Measurements from ENCODE around the gene ASB8.
"Not testable (repeated sequence)": the region's sequence is repeated elsewhere in the genome, so short reads cannot be mapped to it uniquely, and the experiment has no call there.

The ASB8 gene

GRCh38 chr12:48182631-48183030 lies 25.3 kb upstream of the ASB8 start:
- no peak for FAIRE-seq

DNA sequence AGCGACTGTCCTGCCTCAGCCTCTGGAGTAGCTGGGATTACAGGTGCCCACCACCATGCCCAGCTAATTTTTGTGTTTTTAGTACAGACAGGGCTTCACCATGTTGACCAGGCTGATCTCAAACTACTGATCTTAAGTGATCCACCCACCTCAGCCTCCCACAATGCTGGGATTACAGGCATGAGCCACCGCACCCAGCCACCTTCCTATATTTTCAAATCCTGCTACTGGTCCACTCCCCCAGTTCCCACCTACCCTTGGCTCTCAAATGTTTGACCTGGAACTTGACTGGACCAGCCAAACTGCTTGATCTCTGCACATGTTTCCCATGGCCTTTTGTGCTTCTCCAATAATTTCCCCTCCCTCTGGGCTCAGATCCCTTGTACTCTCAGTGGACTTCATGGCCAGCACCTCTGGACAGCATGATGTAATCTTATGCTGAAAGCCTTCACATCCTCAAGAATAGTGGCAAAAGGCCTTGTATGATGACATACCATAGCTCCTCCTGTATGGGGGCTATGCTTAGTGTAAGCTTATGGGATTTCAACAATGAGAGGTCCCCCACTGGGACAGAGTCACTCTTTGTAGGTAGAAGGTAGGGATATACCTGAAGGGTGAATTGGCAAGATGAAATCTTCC lies 23.7 kb upstream of the ASB8 start:
- no peak for FAIRE-seq

DNA sequence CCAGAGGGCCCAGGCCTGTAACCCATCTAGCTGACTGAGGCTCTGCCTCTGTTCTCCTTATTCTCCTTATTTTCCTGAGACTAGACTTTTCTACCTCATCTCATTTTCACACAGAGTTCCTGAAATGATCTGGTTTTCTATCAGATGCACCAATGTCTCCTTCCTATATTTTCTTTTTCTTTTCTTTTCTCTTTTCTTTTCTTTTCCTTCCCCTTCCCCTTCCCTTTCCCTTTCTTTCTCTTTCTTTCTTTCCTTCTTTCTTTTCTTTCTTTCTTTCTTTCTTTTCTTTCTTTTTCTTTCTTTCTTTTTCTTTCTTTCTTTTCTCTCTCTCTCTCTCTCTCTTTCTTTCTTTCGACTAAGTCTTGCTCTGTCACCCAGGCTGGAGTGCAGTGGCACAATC lies 23.1 kb upstream of the ASB8 start:
- no peak for FAIRE-seq

GRCh38 chr12:48179466-48179865 lies 22.2 kb upstream of the ASB8 start:
- FAIRE-seq = no peak

GRCh38 chr12:48177982-48178381 lies 20.7 kb upstream of the ASB8 start:
- FAIRE-seq = no peak

- FAIRE-seq = no peak
These were observed 19.1 kb upstream of the ASB8 start for GRCh38 chr12:48176417-48176751.

DNA sequence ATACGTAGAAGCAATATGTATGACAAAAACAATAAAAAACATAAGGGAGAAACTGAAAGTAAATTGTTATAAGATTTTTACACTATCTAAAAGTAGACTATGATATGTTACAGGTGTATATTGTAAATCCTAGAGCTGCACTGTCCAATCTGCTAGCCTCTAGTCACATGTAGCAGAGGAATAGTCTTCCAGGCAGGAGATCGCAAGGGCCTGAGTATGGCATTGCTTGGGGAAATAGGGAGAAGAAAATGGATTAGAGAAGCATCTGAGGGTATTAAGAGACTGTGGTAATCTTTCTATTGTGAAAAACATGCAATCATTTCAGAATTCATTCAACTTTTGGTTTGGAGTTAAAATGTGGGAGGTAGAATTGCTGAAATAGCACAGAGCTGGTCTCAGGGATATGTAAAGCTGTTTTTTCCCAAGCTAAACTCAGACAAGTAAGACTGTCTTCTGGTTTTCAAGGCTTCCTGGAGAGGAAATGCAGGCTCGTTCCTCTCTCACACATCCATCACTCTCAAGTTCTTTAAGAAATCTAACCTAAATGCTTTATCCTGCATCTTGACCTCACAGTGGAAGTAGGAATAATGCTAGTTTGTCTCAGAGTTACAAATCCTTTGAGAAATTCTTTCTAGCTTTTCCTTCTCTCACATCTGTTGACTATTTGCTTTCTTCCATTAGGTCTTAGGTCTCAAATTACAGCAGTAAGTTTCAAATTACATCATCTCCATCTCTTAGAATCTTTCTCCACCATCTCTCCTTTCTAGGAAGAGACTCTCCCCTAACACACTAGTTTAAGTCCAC lies 18.5 kb upstream of the ASB8 start:
- no peak for FAIRE-seq

- no peak for FAIRE-seq
These were observed 11.7 kb upstream of the ASB8 start for GRCh38 chr12:48169011-48169410.

DNA sequence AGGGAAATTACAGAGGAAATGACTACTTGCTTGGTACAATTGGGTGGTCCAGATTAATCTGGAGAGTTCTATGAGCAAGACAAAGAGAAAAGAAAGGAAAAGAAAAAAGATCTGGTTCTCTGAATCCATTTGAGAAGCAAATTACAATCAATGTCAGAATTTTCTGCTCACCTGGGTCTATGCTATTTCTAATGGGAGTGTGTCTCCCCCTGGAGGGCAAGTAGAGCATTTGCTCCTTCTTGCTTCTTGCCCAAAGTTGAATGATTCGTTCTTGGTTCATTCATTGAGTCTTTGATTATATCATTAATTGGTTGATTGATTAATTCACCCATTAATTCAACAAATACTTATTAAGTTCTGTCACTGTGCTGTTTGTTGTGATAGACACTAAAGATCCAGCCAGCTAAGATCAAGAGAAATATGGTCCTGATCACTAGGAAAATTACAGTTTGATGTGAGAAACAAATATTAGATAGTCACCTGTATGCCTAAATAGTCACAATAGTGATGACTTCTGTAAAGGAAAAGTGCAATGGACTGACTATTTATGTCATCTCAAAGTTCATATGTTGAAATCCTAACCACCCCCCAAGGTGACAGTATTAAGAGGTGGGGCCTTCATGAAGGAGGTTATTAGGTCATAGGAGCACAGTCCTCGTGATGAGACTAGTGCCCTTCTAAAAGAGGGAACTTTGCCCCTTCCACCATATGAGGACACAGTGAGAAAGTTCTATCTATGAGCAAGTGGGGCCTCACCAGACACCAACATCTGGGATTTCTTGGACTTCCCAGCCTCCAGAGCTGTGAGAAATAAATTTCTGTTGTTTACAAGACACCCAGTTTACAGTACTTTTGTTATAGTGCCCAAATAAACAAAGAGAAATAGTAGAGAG lies 8.0 kb upstream of the ASB8 start:
- FAIRE-seq = peak; percentile 96

DNA sequence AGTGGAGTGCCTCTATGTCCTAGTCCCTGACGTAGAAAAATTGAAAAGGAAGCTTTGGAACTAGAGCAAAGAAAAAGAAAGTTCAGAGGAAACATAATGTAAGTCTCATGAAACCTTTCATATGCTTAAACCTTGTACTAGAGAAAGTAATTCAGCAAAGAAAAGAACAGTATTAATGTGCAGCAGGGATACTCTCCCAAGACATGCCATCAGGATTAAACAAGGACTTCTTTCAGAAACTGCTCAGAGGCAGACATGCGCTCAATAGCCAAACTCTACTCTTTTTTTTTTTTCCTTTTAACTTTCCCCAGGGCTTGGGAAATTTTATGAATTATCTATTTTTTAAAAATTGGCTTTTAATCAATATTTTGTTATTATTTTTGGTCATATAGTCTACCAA lies 7.1 kb upstream of the ASB8 start:
- FAIRE-seq = no peak

GRCh38 chr12:48163150-48163747 lies 5.9 kb upstream of the ASB8 start:
- FAIRE-seq = no peak

GRCh38 chr12:48160807-48161206 lies 3.5 kb upstream of the ASB8 start:
- no peak for FAIRE-seq

- FAIRE-seq = no peak
These were observed 2.7 kb upstream of the ASB8 start for GRCh38 chr12:48160046-48160445.

DNA sequence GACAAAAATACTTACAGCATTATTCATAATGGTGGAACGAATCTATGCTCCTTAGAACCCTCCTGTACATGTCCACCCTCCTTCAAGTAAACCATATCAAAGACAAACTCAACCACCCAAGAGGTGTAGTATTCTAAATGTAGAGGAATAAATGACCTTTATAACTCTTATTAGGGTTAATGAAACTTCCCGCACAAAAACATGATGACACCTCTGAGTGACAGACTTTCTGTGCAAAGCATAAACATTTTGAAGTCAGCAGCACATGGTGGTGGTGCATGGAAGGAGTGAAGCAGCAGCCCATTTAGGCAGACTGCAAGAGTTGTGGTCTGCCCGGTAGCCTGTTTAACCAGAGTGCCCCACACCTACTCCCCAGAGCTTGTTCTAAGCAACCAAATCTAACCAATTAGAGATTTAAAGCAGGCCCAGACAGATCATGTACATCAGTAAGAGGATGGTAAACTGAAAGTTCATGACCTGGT lies 615 bp upstream of the ASB8 start:
- FAIRE-seq = no peak

- no peak for FAIRE-seq
These were observed 680 bp downstream of the ASB8 start for GRCh38 chr12:48156652-48157017.

DNA sequence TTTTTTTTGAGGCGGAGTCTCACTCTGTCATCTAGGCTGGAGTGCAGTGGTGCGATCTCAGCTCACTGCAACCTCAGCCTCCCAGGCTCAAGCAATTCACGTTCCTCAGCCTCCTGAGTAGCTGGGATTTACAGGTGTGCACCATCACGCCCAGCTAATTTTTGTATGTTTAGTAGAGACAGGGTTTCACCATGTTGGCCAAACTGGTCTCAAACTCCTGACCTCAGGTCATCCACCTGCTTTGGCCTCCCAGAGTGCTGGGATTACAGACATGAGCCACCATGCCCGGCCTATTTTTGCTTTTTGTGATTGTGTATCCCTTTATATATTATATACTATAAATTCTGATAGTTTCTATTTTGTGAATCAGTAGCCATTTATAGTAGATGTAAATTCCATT lies 1.5 kb downstream of the ASB8 start:
- not testable (repeated sequence) for FAIRE-seq

DNA sequence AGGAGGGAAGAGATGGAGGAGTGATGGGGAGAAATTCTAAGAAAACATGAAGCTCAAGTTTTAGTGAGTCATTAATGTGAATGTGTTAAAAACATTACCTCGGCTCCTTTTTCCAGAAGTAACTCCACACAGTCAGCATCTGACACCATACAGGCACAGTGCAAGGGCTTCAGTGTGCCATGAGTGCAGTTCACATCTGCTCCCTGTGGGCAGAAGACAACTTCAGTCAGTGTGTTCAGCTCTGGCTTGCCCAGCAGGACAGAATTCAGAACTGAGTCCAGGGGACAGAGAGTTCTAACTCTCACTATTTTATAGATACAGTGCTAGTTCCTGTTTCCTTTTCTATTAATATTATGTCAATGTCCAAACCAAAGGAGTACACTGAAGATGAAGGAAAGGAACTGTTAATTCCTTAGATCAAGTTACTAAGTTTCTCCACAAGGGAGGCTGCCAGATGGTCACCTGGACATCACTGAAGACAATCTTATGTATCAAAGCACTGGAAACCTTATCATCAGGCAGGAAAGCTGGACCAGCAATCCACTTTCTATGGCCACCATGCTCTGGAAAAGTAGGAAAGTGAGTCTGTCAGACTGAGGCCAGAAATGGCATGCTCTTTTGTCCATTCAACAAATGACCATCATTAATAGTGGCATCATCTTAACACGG lies 6.1 kb downstream of the ASB8 start:
- FAIRE-seq = no peak

- no peak for FAIRE-seq
These were observed 11.3 kb downstream of the ASB8 start for GRCh38 chr12:48145981-48146380.

GRCh38 chr12:48143898-48144297 lies 13.4 kb downstream of the ASB8 start:
- FAIRE-seq = no peak

DNA sequence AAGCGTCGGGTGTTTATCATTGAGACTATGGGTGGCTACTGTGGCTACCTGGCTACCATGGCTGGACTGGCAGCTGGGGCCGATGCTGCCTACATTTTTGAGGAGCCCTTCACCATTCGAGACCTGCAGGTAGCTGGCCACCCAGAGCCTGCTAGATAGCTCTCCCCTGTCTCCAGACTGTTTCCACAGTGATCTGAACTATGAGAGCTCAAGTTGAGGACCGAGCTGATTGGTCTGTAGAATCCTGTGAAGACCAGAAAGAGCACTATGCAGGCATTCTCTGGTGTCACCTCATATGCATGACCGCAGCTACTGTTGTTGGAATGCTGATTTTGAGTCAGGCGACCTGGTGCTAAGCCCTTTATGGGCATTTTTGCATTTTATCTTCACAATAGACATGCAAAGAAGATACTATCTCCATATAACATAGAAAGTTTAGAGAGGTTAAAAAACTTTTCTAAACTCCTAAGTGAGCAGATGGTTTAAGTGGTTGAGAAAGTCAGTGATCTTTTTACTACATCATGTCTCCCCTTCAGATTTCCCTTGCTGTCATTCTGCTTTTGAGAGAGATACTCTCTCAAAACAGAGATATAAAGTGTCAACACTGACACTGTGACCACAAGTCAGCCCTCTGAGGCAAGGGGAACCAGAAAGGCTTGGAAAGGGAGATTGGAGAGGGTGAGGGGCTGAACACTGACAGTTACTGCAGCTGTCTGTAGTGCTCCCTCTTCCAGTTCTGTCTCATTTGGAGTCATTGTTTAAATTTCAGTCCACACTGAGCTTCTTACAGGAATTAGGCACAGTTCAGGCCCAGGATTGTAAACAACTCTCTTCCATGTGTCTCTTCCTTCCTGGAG lies 14.3 kb downstream of the ASB8 start:
- no peak for FAIRE-seq

DNA sequence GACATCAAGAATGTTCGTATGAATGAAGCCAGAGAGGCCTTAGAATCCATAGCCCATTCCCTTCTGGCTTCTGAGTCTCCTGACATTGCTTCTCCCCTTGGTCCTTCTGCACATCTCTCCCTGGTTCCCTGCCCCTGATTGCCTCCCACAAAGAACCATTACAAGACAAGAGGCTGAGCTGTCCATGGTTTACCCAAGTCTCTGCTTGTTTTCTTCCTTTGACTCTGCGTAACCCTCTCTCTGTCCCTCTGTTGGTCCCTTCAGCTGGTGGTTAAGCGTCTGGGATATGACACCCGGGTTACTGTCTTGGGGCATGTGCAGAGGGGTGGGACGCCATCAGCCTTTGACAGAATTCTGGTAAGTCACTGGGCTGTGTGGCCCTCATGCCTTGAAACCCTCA lies 22.3 kb downstream of the ASB8 start:
- no peak for FAIRE-seq

DNA sequence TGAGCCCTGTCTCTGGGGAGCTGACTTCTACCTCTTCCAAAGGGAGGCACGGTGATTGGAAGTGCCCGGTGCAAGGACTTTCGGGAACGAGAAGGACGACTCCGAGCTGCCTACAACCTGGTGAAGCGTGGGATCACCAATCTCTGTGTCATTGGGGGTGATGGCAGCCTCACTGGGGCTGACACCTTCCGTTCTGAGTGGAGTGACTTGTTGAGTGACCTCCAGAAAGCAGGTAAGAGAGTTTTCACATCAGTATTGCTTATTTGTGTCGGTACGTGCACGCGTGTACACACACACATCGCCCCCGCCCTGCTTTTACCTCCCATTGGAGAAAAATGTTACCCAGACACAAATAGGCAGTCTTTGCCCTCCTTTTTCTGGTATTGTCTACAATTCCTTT lies 24.5 kb downstream of the ASB8 start:
- no peak for FAIRE-seq

Measured in G401.6 (cell line).